Activated CD4-positive, alpha-beta T cell treated with anti-CD3 and anti-CD28 coated beads, Interleukin-2, amount 10 ng/mL, durations not matched to agents 7 days and 5 days (primary cell): ENCODE data around the gene GRM5. TPM values are rescaled to one million over a fixed set of nuclear protein-coding genes. Genes with fewer than 3 reads are reported as not detected.

ENCODE experiments used
- CTCF ChIA-PET: fragments of 350-600 bp; sonication (Branson Sonifier 250); formaldehyde crosslinking; loops from one replicate; lab custom pipeline; 2021; ENCODE audit warnings: antibody characterized with exemption; lab: Charles Lee
- POLR2A ChIA-PET: fragments of 350-600 bp; sonication (Branson Sonifier 250); formaldehyde crosslinking; loops from one replicate; lab custom pipeline; 2021; ENCODE audit warnings: antibody characterized with exemption; lab: Charles Lee
- DNase-seq: peaks from one replicate; pipeline ENCODE4 v3.0.0-alpha.2; 2020
- H3K27ac Mint-ChIP-seq: one replicate; pipeline ENCODE4 v1.8.0; 2021; ENCODE audit warnings: mild to moderate bottlenecking, moderate library complexity, mixed read lengths
- H3K27me3 Mint-ChIP-seq: one replicate; pipeline ENCODE4 v1.8.0; 2021; ENCODE audit warnings: mixed read lengths
- H3K36me3 Mint-ChIP-seq: one replicate; pipeline ENCODE4 v1.8.0; 2021; ENCODE audit warnings: low read depth, mixed read lengths
- H3K4me1 Mint-ChIP-seq: one replicate; pipeline ENCODE4 v1.8.0; 2021; ENCODE audit warnings: mixed read lengths
- H3K4me3 Mint-ChIP-seq: one replicate; pipeline ENCODE4 v1.8.0; 2021; ENCODE audit warnings: mild to moderate bottlenecking, moderate library complexity, mixed read lengths
- H3K9me3 Mint-ChIP-seq: one replicate; pipeline ENCODE4 v1.8.0; 2021; ENCODE audit warnings: mixed read lengths
- total RNA-seq, 2 experiments: library from RNA; stranded (reverse); gene quantifications; one replicate each; pipeline ENCODE4 v1.2.3, GENCODE V29; 2021

The GRM5 gene
- total RNA-seq, 2 experiments from 2014 or later = not detected

- Mint-ChIP-seq H3K27me3 (peaks cover 55% of the 10 kb centered on the region), H3K4me3 (peak overlapping the region; percentile 64), H3K4me1 (peaks cover 13% of the 10 kb centered on the region), H3K9me3 (no peaks in the 10 kb centered on the region), H3K27ac (no peak overlapping the region), H3K36me3 (peaks cover 3% of the 10 kb centered on the region)
- no peak for DNase-seq
- ChIA-PET CTCF (no interaction called here), POLR2A (no interaction called here)
These were observed 557.9 kb downstream of the GRM5 start for GRCh38 chr11:88507771-88508417.

GRCh38 chr11:88501541-88501940 lies 564.2 kb downstream of the GRM5 start:
- no peak overlapping the region for H3K27ac Mint-ChIP-seq
- DNase-seq = no peak
- CTCF ChIA-PET = interaction anchor here (0.7 kb wide), 1 partner anchor 51 kb away, joined by 3 read pairs; no protein-coding TSS in a partner anchor
- H3K9me3 Mint-ChIP-seq = no peaks in the 10 kb centered on the region
- no peaks in the 10 kb centered on the region for H3K4me1 Mint-ChIP-seq
- H3K36me3 Mint-ChIP-seq = no peaks in the 10 kb centered on the region
- H3K4me3 Mint-ChIP-seq = no peak overlapping the region
- POLR2A ChIA-PET = no interaction called here
- peaks cover 16% of the 10 kb centered on the region for H3K27me3 Mint-ChIP-seq

GRCh38 chr11:88495836-88496235 lies 569.9 kb downstream of the GRM5 start:
- DNase-seq = no peak
- POLR2A ChIA-PET = no interaction called here
- CTCF ChIA-PET = interaction anchor here (1.7 kb wide), 1 partner anchor 11 kb away, joined by 4 read pairs; no protein-coding TSS in a partner anchor
- Mint-ChIP-seq H3K9me3 (no peaks in the 10 kb centered on the region), H3K36me3 (no peaks in the 10 kb centered on the region), H3K4me1 (no peaks in the 10 kb centered on the region), H3K27me3 (peaks cover 5% of the 10 kb centered on the region), H3K27ac (no peak overlapping the region), H3K4me3 (no peak overlapping the region)

- CTCF ChIA-PET = interaction anchor here (1.7 kb wide), 1 partner anchor 10 kb away, joined by 4 read pairs; no protein-coding TSS in a partner anchor
- no peaks in the 10 kb centered on the region for H3K9me3 Mint-ChIP-seq
- H3K27ac Mint-ChIP-seq = no peak overlapping the region
- H3K27me3 Mint-ChIP-seq = peaks cover 4% of the 10 kb centered on the region
- DNase-seq = no peak
- POLR2A ChIA-PET = no interaction called here
- no peaks in the 10 kb centered on the region for H3K4me1 Mint-ChIP-seq
- no peak overlapping the region for H3K4me3 Mint-ChIP-seq
- H3K36me3 Mint-ChIP-seq = no peaks in the 10 kb centered on the region
These were observed 570.9 kb downstream of the GRM5 start for GRCh38 chr11:88494848-88495247.

GRCh38 chr11:88491674-88492073 lies 574.1 kb downstream of the GRM5 start:
- Mint-ChIP-seq H3K4me1 (no peaks in the 10 kb centered on the region), H3K36me3 (no peaks in the 10 kb centered on the region), H3K4me3 (no peak overlapping the region), H3K27ac (no peak overlapping the region), H3K9me3 (no peaks in the 10 kb centered on the region), H3K27me3 (peaks cover 2% of the 10 kb centered on the region)
- CTCF ChIA-PET = no interaction called here
- DNase-seq = no peak
- POLR2A ChIA-PET = no interaction called here

GRCh38 chr11:88489030-88489429 lies 576.8 kb downstream of the GRM5 start:
- H3K27me3 Mint-ChIP-seq = peaks cover 2% of the 10 kb centered on the region
- DNase-seq = no peak
- no peaks in the 10 kb centered on the region for H3K9me3 Mint-ChIP-seq
- H3K36me3 Mint-ChIP-seq = no peaks in the 10 kb centered on the region
- ChIA-PET CTCF (no interaction called here), POLR2A (no interaction called here)
- H3K27ac Mint-ChIP-seq = no peak overlapping the region
- H3K4me3 Mint-ChIP-seq = no peak overlapping the region
- peaks cover 4% of the 10 kb centered on the region for H3K4me1 Mint-ChIP-seq

- H3K4me3 Mint-ChIP-seq = no peak overlapping the region
- CTCF ChIA-PET = no interaction called here
- H3K4me1 Mint-ChIP-seq = peaks cover 4% of the 10 kb centered on the region
- no peak overlapping the region for H3K27ac Mint-ChIP-seq
- no peaks in the 10 kb centered on the region for H3K9me3 Mint-ChIP-seq
- POLR2A ChIA-PET = no interaction called here
- no peak for DNase-seq
- no peaks in the 10 kb centered on the region for H3K36me3 Mint-ChIP-seq
- peaks cover 2% of the 10 kb centered on the region for H3K27me3 Mint-ChIP-seq
These were observed 578.1 kb downstream of the GRM5 start for GRCh38 chr11:88487646-88488045.

- Mint-ChIP-seq H3K9me3 (no peaks in the 10 kb centered on the region), H3K27ac (no peak overlapping the region), H3K4me3 (no peak overlapping the region), H3K27me3 (no peaks in the 10 kb centered on the region), H3K4me1 (peaks cover 4% of the 10 kb centered on the region), H3K36me3 (no peaks in the 10 kb centered on the region)
- peak; percentile 28 for DNase-seq
- CTCF ChIA-PET = interaction anchor here (0.6 to 1.4 kb wide), 11 partner anchors 10 to 72 kb away, joined by 3 to 5 read pairs (median 4); no protein-coding TSS in a partner anchor
- POLR2A ChIA-PET = no interaction called here
These were observed 580.7 kb downstream of the GRM5 start for GRCh38 chr11:88484873-88485621.

- DNase-seq = no peak
- H3K4me1 Mint-ChIP-seq = peaks cover 4% of the 10 kb centered on the region
- no peak overlapping the region for H3K4me3 Mint-ChIP-seq
- no peaks in the 10 kb centered on the region for H3K9me3 Mint-ChIP-seq
- H3K27ac Mint-ChIP-seq = no peak overlapping the region
- CTCF ChIA-PET = no interaction called here
- POLR2A ChIA-PET = no interaction called here
- no peaks in the 10 kb centered on the region for H3K36me3 Mint-ChIP-seq
- no peaks in the 10 kb centered on the region for H3K27me3 Mint-ChIP-seq
These were observed 582.9 kb downstream of the GRM5 start for GRCh38 chr11:88482871-88483301.

GRCh38 chr11:88480223-88480622 lies 585.6 kb downstream of the GRM5 start:
- H3K4me1 Mint-ChIP-seq = peaks cover 4% of the 10 kb centered on the region
- no peak overlapping the region for H3K27ac Mint-ChIP-seq
- H3K9me3 Mint-ChIP-seq = no peaks in the 10 kb centered on the region
- H3K36me3 Mint-ChIP-seq = no peaks in the 10 kb centered on the region
- ChIA-PET POLR2A (no interaction called here), CTCF (interaction anchor here (0.6 to 0.8 kb wide), 2 partner anchors 11 to 306 kb away, joined by 3 to 5 read pairs; no protein-coding TSS in a partner anchor)
- no peak for DNase-seq
- no peaks in the 10 kb centered on the region for H3K27me3 Mint-ChIP-seq
- no peak overlapping the region for H3K4me3 Mint-ChIP-seq

GRCh38 chr11:88478136-88478815 lies 587.5 kb downstream of the GRM5 start:
- H3K27ac Mint-ChIP-seq = no peak overlapping the region
- peaks cover 2% of the 10 kb centered on the region for H3K27me3 Mint-ChIP-seq
- ChIA-PET POLR2A (no interaction called here), CTCF (no interaction called here)
- no peak for DNase-seq
- H3K36me3 Mint-ChIP-seq = no peaks in the 10 kb centered on the region
- H3K4me1 Mint-ChIP-seq = no peaks in the 10 kb centered on the region
- no peak overlapping the region for H3K4me3 Mint-ChIP-seq
- no peaks in the 10 kb centered on the region for H3K9me3 Mint-ChIP-seq

GRCh38 chr11:88475991-88476418 lies 589.8 kb downstream of the GRM5 start:
- ChIA-PET POLR2A (no interaction called here), CTCF (no interaction called here)
- no peak overlapping the region for H3K27ac Mint-ChIP-seq
- H3K9me3 Mint-ChIP-seq = no peaks in the 10 kb centered on the region
- peaks cover 2% of the 10 kb centered on the region for H3K27me3 Mint-ChIP-seq
- no peak for DNase-seq
- H3K36me3 Mint-ChIP-seq = no peaks in the 10 kb centered on the region
- H3K4me3 Mint-ChIP-seq = no peak overlapping the region
- H3K4me1 Mint-ChIP-seq = no peaks in the 10 kb centered on the region

GRCh38 chr11:88474655-88475054 lies 591.1 kb downstream of the GRM5 start:
- no peaks in the 10 kb centered on the region for H3K4me1 Mint-ChIP-seq
- DNase-seq = no peak
- ChIA-PET POLR2A (no interaction called here), CTCF (interaction anchor here (0.9 kb wide), 1 partner anchor 58 kb away, joined by 3 read pairs; no protein-coding TSS in a partner anchor)
- H3K4me3 Mint-ChIP-seq = no peak overlapping the region
- H3K9me3 Mint-ChIP-seq = no peaks in the 10 kb centered on the region
- no peak overlapping the region for H3K27ac Mint-ChIP-seq
- H3K27me3 Mint-ChIP-seq = peaks cover 3% of the 10 kb centered on the region
- H3K36me3 Mint-ChIP-seq = no peaks in the 10 kb centered on the region
